ENCODE results near the gene TKTL1. TPM values are rescaled to one million over a fixed set of nuclear protein-coding genes. Genes with fewer than 3 reads are reported as not detected.

Gene TKTL1
- total and polyA plus RNA-seq, 3 experiments from 2014 or later: 0.18 to 8.7 TPM; not detected in 1

DNA sequence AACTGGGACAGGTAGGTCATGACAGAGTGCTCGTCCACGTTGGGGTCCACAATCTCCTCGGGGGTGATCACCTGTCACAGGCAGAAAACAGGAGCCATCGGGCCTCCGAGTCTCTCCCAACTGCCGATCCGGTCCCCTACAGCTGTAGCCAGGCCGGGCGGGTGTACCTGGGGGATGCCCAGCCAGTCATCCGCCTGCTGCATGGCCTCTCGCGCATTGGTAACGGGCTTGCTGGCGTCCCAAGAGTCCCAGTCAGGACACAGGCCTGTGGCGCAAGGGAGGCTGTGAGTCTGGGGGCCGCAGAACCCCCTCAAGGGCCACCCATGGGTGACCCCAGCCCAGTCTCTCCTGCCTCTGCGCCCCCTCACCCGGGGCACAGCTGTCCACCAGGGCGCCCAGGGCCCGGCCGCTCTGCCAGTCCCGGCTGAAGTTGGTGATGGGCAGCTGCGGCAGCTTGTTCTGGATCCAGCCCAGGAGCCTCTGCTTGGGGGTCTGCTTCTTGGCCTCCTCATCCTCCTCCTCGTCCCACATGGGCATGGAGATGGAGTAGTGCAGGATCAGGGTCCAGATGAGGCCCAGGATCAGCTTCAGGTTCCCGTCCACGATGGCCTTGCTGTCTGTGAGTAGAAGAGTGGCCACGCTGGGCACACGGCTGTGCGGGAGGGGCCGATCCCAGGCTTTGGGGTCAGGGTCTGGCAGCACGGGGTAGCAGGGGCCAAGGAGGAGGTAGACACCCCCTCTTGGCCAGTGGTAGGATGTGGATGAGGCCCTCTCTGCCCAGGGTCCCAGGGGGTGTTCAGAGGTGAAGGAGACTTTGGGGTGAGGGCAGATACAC lies 72.1 kb downstream of the TKTL1 start:
- H3K4me1 ChIP-seq (ENCODE audit: insufficient read depth, low read length): peaks cover 29% of the 10 kb centered on the region
- H3K4me3 ChIP-seq (ENCODE audit: low read length): peak overlapping the region; percentile 77
- POLR2A ChIA-PET: interaction anchor here (0.7 to 3.7 kb wide), 6 partner anchors 11 to 20 kb away, joined by 3 to 22 read pairs (median 4); partner anchors contain the start of gene EMD
- peaks cover 0 to 10% of the 10 kb centered on the region in 2 donors for H3K27me3 Mint-ChIP-seq
- peak overlapping the region; percentile 79 to 99 (median 95) for H3K4me3 Mint-ChIP-seq
- peak overlapping the region; percentile 99 for H3K27ac ChIP-seq (ENCODE audit: low read depth, low read length)
- H3K36me3 Mint-ChIP-seq: peaks cover 3 to 49% (median 4%) of the 10 kb centered on the region in 3 donors
- H3K27ac Mint-ChIP-seq: peak overlapping the region; percentile 84 to 100 (median 98)
- H3K27me3 ChIP-seq (ENCODE audit: insufficient read depth, low read length, poor library complexity, severe bottlenecking): no peaks in the 10 kb centered on the region
- CTCF ChIA-PET: interaction anchor here (1.7 to 2.2 kb wide), 2 partner anchors 17 to 31 kb away, joined by 5 to 7 read pairs; partner anchors contain the start of gene RPL10
- H3K9me3 ChIP-seq (ENCODE audit: low read length): no peaks in the 10 kb centered on the region
- H3K9me3 Mint-ChIP-seq: no peaks in the 10 kb centered on the region
- H3K4me1 Mint-ChIP-seq: peaks cover 28 to 35% (median 31%) of the 10 kb centered on the region in 3 donors
- peaks cover 35% of the 10 kb centered on the region for H3K36me3 ChIP-seq (ENCODE audit: insufficient read depth, low read length)
- peak in 1 of 5 donors; percentile 1 for DNase-seq

DNA sequence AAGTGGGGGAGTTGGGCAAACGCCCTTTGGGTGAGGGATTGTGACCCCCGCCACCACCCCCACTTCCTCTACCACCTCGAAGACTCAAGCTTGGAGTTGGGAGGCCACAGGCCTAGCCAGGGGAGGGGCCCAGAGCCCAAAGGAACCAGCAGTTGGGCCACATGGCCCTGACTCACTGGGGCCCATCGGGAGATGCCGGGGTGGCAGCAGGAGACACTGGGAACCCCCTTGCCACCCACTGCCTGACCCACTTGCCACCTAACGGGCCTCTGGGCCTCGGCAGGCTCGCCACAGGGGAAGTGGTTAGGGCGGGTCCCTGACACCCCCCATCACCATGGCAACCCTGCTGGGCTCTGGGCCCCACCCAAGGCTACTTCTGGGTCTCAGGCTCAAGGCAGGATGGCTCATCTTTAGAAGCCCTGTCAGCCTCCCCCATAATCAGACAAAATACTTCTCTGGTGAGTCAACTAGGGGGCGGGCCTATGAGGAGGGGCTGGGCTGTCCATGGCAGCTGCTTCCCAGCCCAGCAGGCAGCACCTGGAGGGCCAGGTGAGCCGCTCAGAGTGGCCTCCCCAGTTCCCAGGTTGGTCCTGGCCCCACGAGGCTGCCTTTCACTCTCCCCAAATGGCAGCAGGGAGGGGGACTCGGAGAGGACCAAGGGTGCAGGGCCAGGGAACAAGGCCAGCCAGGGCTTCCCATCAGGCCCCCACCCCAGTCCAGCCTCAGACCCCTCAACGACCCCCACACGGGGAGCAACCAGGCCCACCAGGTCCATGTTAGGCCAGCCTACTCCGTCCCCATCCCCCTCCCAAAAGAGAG lies 73.2 kb downstream of the TKTL1 start:
- DNase-seq: peak; percentile 84 to 98 (median 91)
- Mint-ChIP-seq H3K4me3 (peak overlapping the region; percentile 79 to 99 (median 95)), H3K9me3 (no peaks in the 10 kb centered on the region), H3K27me3 (peaks cover 0 to 9% of the 10 kb centered on the region in 2 donors), H3K36me3 (peaks cover 2 to 44% (median 3%) of the 10 kb centered on the region in 3 donors), H3K4me1 (peaks cover 34 to 38% (median 37%) of the 10 kb centered on the region in 3 donors), H3K27ac (peak overlapping the region; percentile 84 to 100 (median 98))
- Histone ChIP-seq H3K9me3 (ENCODE audit: low read length) (no peaks in the 10 kb centered on the region), H3K4me3 (ENCODE audit: low read length) (peak overlapping the region; percentile 77), H3K27ac (ENCODE audit: low read depth, low read length) (peak overlapping the region; percentile 99), H3K27me3 (ENCODE audit: insufficient read depth, low read length, poor library complexity, severe bottlenecking) (no peaks in the 10 kb centered on the region), H3K36me3 (ENCODE audit: insufficient read depth, low read length) (peaks cover 31% of the 10 kb centered on the region), H3K4me1 (ENCODE audit: insufficient read depth, low read length) (peaks cover 41% of the 10 kb centered on the region)
- ChIA-PET POLR2A (interaction anchor here (0.9 to 3.7 kb wide), 8 partner anchors 10 to 159 kb away, joined by 3 to 22 read pairs (median 5); partner anchors contain the start of gene EMD), CTCF (interaction anchor here (0.9 to 2.2 kb wide), 4 partner anchors 18 to 442 kb away, joined by 3 to 7 read pairs (median 4); partner anchors contain the start of genes ARHGAP4 and RPL10)

GRCh38 chrX:154369449-154370299 lies 74.1 kb downstream of the TKTL1 start:
- H3K4me3 ChIP-seq (ENCODE audit: low read length): peak overlapping the region; percentile 94
- H3K4me1 Mint-ChIP-seq: peaks cover 34 to 37% (median 36%) of the 10 kb centered on the region in 3 donors

DNA sequence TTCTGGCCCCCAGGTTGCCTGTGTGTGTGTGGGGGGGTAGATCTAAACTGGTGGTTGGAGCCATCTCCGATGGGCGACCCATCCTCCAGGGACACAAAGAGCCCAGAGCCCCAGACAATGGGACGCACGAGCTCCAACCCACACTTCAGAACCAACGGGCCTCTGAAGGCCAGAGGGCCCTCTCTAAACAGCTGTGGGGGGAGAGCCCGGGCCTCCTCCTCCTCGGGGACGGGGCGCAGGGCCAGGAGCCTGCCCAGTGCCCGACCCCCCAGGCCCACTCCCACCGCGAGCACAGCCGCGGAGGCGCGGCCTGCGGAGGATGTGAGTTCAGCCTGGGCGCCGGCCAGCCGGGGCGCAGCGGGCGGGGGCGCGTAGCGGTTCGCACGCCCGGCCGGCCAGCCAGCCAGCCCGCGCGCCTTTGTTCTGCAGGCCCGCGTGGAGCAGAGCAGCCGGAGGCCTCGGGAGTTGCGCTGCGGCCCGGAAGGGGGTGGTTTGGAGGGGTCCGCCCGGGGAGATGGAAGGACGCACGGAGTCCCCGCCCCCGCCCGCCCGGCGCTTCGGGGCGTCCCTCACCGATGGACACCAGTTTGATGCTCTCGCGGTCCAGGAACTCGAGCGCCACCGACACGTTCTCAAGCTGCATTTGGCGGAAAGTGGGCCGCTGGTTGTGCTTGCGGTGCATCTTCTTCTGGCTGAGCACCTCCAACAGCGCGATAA lies 74.9 kb downstream of the TKTL1 start:
- peaks cover 34 to 39% (median 37%) of the 10 kb centered on the region in 3 donors for H3K4me1 Mint-ChIP-seq
- Histone ChIP-seq H3K27ac (ENCODE audit: low read depth, low read length) (peak overlapping the region; percentile 99), H3K4me3 (ENCODE audit: low read length) (peak overlapping the region; percentile 94), H3K4me1 (ENCODE audit: insufficient read depth, low read length) (peaks cover 48% of the 10 kb centered on the region), H3K36me3 (ENCODE audit: insufficient read depth, low read length) (peaks cover 15% of the 10 kb centered on the region), H3K9me3 (ENCODE audit: low read length) (no peaks in the 10 kb centered on the region), H3K27me3 (ENCODE audit: insufficient read depth, low read length, poor library complexity, severe bottlenecking) (no peaks in the 10 kb centered on the region)
- POLR2A ChIA-PET: interaction anchor here (0.9 to 3.7 kb wide), 12 partner anchors 8 to 443 kb away, joined by 3 to 22 read pairs (median 4); partner anchors contain the start of genes ATP6AP1, EMD, RPL10 and SLC10A3
- DNase-seq: peak in 1 of 5 donors; percentile 1
- H3K9me3 Mint-ChIP-seq: no peaks in the 10 kb centered on the region
- H3K27ac Mint-ChIP-seq: peak overlapping the region; percentile 96 to 100 (median 98)
- peaks cover 0 to 8% of the 10 kb centered on the region in 2 donors for H3K27me3 Mint-ChIP-seq
- peaks cover 0 to 31% (median 2%) of the 10 kb centered on the region in 3 donors for H3K36me3 Mint-ChIP-seq
- peak overlapping the region; percentile 93 to 99 (median 95) for H3K4me3 Mint-ChIP-seq
- CTCF ChIA-PET: interaction anchor here (1.0 kb wide), 1 partner anchor 27 kb away, joined by 4 read pairs; the partner anchor contains the start of gene RPL10

More at GRCh38 chrX:154369449-154370299, 74.1 kb downstream of the TKTL1 start:
- no peaks in the 10 kb centered on the region for H3K9me3 ChIP-seq (ENCODE audit: low read length)
- CTCF ChIA-PET: interaction anchor here (0.9 to 2.2 kb wide), 4 partner anchors 19 to 443 kb away, joined by 3 to 7 read pairs (median 4); partner anchors contain the start of genes ARHGAP4 and RPL10
- H3K27me3 ChIP-seq (ENCODE audit: insufficient read depth, low read length, poor library complexity, severe bottlenecking): no peaks in the 10 kb centered on the region
- H3K4me1 ChIP-seq (ENCODE audit: insufficient read depth, low read length): peaks cover 43% of the 10 kb centered on the region
- Mint-ChIP-seq H3K27ac (peak overlapping the region; percentile 96 to 100 (median 98)), H3K4me3 (peak overlapping the region; percentile 93 to 99 (median 95)), H3K36me3 (peaks cover 2 to 37% (median 2%) of the 10 kb centered on the region in 3 donors), H3K9me3 (no peaks in the 10 kb centered on the region), H3K27me3 (peaks cover 0 to 9% of the 10 kb centered on the region in 2 donors)
- peak overlapping the region; percentile 99 for H3K27ac ChIP-seq (ENCODE audit: low read depth, low read length)
- H3K36me3 ChIP-seq (ENCODE audit: insufficient read depth, low read length): peaks cover 22% of the 10 kb centered on the region
- peak; percentile 65 to 90 (median 75) for DNase-seq
- POLR2A ChIA-PET: interaction anchor here (1.0 to 3.7 kb wide), 5 partner anchors 9 to 160 kb away, joined by 3 to 22 read pairs (median 7); partner anchors contain the start of gene EMD

DNA sequence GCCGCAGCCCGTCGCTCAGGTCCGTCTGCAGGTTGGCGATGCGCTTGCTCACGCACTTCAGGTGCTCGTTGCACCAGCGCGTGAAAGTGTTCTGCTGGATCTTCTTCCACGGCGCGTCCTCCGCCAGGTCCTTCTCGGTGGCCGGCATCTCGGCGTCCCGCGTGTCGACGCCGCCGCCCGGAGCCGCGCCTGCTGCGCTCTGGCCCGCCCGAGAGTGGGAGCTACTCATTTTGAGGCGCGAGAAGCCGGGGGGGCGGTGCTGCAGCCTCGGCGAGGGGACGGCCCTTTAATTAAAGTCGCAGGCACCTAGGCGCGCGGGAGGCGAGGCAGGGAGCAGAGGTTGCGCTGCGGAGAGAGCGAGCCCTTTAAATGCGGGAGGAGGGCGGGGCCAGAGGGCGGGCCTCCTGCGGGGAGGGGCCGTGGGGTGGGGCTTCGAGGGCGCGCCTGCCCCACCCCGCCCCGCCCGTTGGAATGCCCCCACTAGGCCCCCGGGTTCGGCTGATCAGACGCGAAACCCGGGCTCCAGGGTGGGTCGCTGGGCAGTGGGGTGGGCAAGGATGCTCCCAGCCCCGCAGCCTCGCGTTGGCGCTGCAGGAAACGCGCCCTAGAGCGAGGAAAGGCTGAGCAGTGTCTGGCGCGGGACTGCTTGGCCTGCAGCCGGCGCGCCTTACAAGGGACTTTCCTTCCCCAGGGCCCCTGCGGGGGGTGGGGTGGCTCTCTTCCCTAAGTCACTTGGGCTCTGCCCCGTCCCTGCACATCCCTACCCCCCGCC lies 75.6 kb downstream of the TKTL1 start:
- Histone ChIP-seq H3K36me3 (ENCODE audit: insufficient read depth, low read length) (peaks cover 14% of the 10 kb centered on the region), H3K9me3 (ENCODE audit: low read length) (no peaks in the 10 kb centered on the region), H3K27ac (ENCODE audit: low read depth, low read length) (peak overlapping the region; percentile 99), H3K4me3 (ENCODE audit: low read length) (peak overlapping the region; percentile 94), H3K27me3 (ENCODE audit: insufficient read depth, low read length, poor library complexity, severe bottlenecking) (no peaks in the 10 kb centered on the region), H3K4me1 (ENCODE audit: insufficient read depth, low read length) (peaks cover 47% of the 10 kb centered on the region)
- Mint-ChIP-seq H3K36me3 (peaks cover 0 to 26% (median 0%) of the 10 kb centered on the region in 3 donors), H3K27ac (peak overlapping the region; percentile 73 to 100 (median 82)), H3K27me3 (peaks cover 0 to 8% of the 10 kb centered on the region in 2 donors), H3K4me3 (peak overlapping the region; percentile 82 to 97 (median 86)), H3K9me3 (no peaks in the 10 kb centered on the region), H3K4me1 (peaks cover 34 to 39% (median 36%) of the 10 kb centered on the region in 3 donors)
- ChIA-PET CTCF (interaction anchor here (1.0 to 1.2 kb wide), 2 partner anchors 11 to 27 kb away, joined by 3 to 4 read pairs; partner anchors contain the start of gene RPL10), POLR2A (interaction anchor here (0.9 to 3.7 kb wide), 12 partner anchors 8 to 444 kb away, joined by 3 to 22 read pairs (median 4); partner anchors contain the start of genes ATP6AP1, EMD, RPL10 and SLC10A3)
- DNase-seq: peak; percentile 85 to 96 (median 89)

GRCh38 chrX:154371789-154372300 lies 76.2 kb downstream of the TKTL1 start:
- Mint-ChIP-seq H3K4me1 (peaks cover 33 to 38% (median 37%) of the 10 kb centered on the region in 3 donors), H3K9me3 (no peaks in the 10 kb centered on the region), H3K4me3 (peak overlapping the region; percentile 82 to 94 (median 88)), H3K27me3 (peaks cover 0 to 8% of the 10 kb centered on the region in 2 donors), H3K27ac (peak overlapping the region; percentile 81 to 100 (median 96)), H3K36me3 (peaks cover 0 to 20% (median 0%) of the 10 kb centered on the region in 3 donors)
- Histone ChIP-seq H3K4me3 (ENCODE audit: low read length) (peak overlapping the region; percentile 15), H3K4me1 (ENCODE audit: insufficient read depth, low read length) (peaks cover 42% of the 10 kb centered on the region), H3K27me3 (ENCODE audit: insufficient read depth, low read length, poor library complexity, severe bottlenecking) (no peaks in the 10 kb centered on the region), H3K9me3 (ENCODE audit: low read length) (no peaks in the 10 kb centered on the region), H3K36me3 (ENCODE audit: insufficient read depth, low read length) (peaks cover 7% of the 10 kb centered on the region), H3K27ac (ENCODE audit: low read depth, low read length) (peak overlapping the region; percentile 54)
- ChIA-PET POLR2A (no interaction called here), CTCF (interaction anchor here (1.2 kb wide), 1 partner anchor 10 kb away, joined by 3 read pairs; no protein-coding TSS in a partner anchor)
- DNase-seq: peak in 1 of 5 donors; percentile 3

Measured in CD8-positive, alpha-beta memory T cell (primary cell).